GM21423 (cell line): ENCODE data around the gene SLF1.

ENCODE experiments used
- ATAC-seq: cut with Tn5 transposase; IDR thresholded peaks from one replicate; pipeline ENCODE4 v1.9.1; 2021; ENCODE audit warnings: mild to moderate bottlenecking, moderate library complexity; ENCODE audit not compliant: unreplicated experiment

The SLF1 gene

DNA sequence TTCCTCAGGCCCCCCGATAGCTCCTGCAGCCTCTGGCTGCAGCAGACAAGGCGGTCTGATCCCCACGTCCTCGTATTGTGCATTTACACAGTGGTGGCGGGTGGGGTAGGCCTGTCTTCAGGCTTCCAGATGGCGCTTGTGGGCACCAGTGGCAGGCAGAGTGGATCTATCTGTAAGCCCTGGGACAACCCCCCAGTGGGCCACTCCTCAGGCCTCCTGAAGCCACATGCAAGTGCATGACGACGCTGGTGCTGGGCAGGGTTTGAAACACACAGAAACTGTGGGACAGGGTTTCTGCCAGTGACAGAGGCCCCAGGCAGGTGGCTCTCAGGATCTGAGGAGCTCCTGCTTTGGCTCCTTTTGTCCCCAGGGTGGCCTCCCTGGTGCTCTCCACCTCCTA is 42.0 kb downstream of the SLF1 start:
- ATAC-seq, result no peak

- no peak for ATAC-seq
Measured at GRCh38 chr5:94661086-94661485, 42.6 kb downstream of the SLF1 start.

DNA sequence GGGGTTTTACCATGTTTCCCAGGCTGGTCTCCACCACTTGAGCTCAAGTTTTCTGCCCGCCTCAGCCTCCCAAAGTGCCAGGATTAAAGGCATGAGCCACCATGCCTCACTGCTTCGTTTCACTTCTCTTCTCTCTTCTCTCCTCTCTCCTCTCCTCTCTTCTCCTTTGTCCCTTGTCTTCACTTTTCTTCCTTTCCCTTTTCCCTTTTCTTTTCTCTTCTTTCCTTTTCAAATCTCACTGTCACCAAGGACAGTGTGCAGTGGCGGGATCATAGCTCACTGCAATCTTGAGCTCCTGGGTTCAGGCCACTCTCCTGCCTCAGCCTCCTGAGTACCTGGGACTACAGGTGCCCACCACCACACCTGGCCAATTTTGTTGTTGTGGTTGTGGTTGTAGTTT is 49.5 kb downstream of the SLF1 start:
- ATAC-seq, result no peak

DNA sequence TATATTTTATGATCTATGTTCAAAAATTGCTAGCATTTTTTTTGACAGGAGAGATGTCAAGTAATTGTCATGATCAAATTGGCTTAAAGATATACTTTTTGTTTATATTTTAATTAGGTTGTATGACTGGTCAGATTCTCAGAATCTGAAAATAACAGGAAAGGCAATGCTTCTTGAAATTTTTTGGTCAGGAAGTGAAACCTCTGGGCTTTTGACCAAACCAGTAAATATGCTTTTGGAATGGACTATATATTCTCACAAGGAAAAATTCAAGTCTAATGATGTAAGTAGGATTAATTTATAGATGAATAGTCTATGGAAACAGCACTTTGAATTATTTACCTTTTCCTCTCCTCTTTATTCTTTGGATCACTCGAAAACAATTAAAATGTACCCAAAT is 52.3 kb downstream of the SLF1 start:
- no peak for ATAC-seq

- no peak for ATAC-seq
Measured at GRCh38 chr5:94672746-94673145, 54.3 kb downstream of the SLF1 start.

DNA sequence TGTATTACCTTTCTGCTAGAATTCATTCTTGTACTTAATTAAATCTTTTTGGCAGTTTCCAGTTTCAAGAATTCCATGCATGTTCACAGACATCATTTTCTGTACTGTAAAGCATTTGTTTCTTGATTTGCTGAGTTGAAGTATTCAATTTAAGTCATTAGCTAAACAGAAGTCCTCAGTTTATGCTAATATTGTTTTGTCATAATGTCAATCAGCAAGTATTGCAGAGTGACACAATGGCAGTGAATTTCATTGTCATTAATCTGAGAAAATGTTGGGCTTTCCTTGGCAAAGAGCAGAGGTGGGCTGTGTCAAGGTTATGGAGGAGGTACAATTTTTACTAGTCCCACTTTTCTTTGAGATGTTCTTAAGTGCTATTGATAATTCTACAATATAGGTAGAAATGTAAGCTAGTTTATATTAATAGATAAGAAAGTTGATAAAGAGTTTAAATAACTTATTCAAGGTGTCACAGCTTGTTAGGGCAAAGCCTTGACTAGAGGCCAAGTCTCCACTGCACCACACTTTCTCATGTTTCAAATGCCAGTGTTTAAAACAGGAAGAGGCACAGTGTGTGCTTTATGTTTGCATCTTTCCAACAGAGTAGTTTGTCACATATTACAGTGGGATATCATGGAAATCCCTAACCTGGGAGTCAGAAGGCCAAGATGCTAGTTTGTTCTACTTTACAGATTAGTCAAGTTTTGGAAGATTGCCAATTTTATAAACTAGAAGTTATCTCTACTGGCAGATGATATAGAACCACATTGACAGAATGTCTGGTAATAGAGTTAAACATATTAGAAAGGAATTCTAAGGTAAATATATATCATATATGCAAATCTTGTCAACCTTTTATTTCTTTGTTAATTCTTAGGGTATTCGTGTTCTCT is 56.3 kb downstream of the SLF1 start:
- no peak for ATAC-seq

DNA sequence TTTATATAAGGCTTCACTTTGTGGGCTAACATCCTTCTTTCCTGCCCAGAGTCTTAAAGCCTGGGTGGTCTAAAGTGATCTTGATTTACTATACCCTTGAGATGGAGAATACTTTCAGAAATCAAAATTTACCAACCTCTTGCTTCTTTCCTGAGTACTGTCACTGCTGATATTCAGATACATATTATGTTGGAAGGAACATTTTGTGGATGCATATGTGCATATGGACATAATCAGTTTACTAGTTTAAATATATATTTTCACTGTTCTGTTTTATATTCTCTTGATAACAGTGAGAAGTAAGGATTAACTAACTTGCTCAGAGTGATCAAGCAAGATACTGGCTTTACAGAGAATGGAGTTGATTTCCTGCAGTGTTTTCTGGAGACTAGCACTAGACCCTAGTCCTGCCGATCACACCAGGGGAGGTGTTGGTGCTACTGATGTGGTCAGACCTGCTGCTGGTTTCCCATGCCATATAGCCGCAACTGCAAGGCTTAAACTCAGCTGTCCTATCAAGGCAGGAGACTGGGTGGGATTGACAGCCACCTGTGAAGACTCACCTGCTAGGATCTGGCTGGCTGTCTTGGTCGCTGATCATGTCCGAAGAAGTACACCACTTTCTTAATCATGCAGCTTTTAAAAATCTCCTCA is 57.6 kb downstream of the SLF1 start:
- no peak for ATAC-seq

DNA sequence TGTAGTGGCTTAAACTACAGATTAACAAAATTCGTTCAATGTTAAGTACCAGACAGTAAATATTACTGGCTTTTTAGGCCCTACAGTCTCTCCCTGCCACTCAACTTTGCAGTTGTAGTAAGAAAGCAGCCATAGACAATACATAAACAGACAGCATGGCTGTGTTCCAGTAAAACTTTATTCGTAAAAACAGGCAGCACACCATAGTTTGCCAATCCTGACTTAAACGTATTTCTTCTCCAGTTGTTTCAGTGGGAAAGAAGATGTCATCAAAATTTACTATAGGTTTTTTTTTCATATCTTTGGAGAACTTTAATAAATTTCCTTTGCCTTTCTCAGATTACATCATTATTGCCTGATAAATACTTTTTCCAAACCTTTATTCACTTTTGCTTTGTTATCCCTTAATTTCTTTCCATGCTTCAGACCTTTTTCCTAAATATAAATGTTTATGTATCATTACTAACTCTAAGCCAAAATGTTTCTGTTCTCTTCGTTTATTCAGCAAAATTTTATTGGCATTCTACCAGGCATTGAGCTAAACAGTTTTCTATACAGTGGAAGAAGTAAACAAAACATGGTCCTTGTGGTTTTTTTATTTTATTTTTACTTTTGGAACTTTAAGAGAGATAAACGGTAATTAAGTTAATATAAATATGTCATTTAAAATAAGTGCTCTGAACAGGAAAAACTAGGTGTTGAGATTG is 64.5 kb downstream of the SLF1 start:
- no peak for ATAC-seq

- ATAC-seq, result no peak
Measured at GRCh38 chr5:94689908-94690307, 71.4 kb downstream of the SLF1 start.

GRCh38 chr5:94690778-94691177 is 72.3 kb downstream of the SLF1 start:
- no peak for ATAC-seq

GRCh38 chr5:94691291-94691690 is 72.8 kb downstream of the SLF1 start:
- ATAC-seq, result no peak

- ATAC-seq, result no peak
Measured at GRCh38 chr5:94691949-94692348, 73.5 kb downstream of the SLF1 start.

- ATAC-seq, result no peak
Measured at GRCh38 chr5:94692581-94692980, 74.1 kb downstream of the SLF1 start.

GRCh38 chr5:94693043-94693822 is 74.8 kb downstream of the SLF1 start:
- ATAC-seq, result peak; percentile 55

DNA sequence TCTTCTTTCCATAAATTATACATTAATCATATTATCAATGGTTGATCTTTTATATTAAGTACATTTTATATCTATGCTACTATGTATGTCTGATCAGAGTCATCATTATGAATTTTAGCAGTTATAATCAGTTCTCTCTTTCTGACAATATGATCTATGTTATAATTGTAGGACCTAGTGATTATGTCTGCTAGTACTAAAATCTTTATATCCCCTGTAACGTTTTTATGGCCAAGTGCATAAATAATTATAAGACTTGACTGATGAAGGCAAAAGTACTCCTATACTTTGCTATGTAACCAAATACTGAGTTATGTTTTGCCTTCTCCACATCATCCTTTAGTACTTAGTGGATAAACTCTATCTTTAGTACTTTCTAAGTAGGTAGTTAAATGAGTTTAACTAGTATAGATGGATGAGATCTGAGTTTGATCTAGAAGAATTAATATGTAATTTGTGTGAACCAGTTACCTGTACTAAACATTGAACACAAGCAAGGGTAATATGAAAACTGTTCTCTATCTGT is 75.4 kb downstream of the SLF1 start:
- ATAC-seq, result no peak

GRCh38 chr5:94694671-94695070 is 76.2 kb downstream of the SLF1 start:
- no peak for ATAC-seq

DNA sequence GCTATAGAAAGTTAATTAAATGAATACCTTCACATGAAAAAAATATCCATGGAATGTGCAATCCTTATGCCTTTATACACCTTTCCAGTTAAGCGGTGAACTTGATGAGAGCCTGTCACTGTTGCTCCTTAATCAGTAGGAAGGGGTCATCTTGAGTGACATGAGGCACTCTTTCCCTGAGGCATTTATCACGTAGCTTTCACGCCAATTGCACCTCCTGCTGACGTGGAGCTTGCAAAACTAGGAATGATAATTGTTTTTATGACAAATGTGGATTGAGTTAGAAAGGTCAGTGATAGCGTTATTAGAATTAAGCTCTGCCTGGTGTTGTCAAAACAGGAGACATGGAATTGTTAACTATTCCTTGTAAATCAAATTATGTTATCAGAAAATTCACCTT is 79.7 kb downstream of the SLF1 start:
- no peak for ATAC-seq

DNA sequence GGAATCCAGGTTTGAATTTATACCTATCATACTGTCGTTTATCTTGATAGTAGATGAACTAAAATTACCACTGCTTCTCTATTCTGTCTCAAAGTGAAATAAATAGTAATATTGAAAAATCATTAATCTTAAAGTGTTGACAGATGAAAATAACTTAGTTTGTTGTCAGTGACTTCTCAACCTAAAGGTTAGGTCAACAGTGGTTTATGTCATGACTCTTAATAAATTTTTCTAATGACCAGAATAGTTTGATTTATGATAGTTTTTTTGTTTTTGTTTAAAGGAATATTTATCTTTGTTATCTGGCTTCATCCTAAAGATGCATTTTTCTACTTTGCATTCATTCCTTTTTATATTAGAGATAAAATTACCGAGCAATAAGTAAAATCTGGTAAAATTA is 81.1 kb downstream of the SLF1 start:
- no peak for ATAC-seq

DNA sequence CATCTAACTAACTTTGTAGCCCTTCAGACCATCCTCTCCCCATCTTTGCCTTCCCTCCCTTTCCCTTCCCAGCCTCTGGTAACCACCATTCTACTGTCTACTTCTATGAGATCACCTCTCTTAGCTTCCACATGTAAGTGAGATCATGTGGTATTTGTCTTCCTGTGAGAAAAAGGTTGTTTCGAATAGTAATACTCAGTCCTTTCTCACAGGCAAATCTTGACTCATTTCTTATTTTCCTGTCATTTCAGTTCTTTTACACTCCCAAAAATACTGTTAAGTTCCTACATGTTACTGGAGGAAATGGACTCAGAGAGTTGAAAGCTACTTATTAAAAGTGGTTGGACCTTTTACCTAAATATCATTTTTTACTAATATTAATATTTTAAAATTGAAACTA is 82.1 kb downstream of the SLF1 start:
- ATAC-seq, result peak; percentile 72

GRCh38 chr5:94702729-94703128 is 84.3 kb downstream of the SLF1 start:
- ATAC-seq, result peak; percentile 75

- no peak for ATAC-seq
Measured at GRCh38 chr5:94705427-94705826, 87.0 kb downstream of the SLF1 start.
